OCI-LY3 (cell line): ENCODE results near the gene ARHGAP25.

ENCODE experiments used
- H2AFZ ChIP-seq: fragments of 200-600, 300-600 bp; shearing (Covaris generic); 2 replicates; pipeline ENCODE4 v1.6.0; 2014; ENCODE audit warnings: antibody characterized with exemption, low read depth, low read length
- H3K27ac ChIP-seq: fragments of 200-600, 300-600 bp; sonication (generic); 2 replicates; pipeline ENCODE4 v1.5.1; 2014; ENCODE audit warnings: mild to moderate bottlenecking, low read length, moderate library complexity, mixed read lengths
- H3K27me3 ChIP-seq: fragments of 200-600, 300-600 bp; sonication (generic); 2 replicates; pipeline ENCODE4 v1.6.1; 2014; ENCODE audit warnings: low read depth, low read length, mixed read lengths
- H3K36me3 ChIP-seq: fragments of 200-600, 300-600 bp; sonication (generic); replicated peaks from 2 replicates; pipeline ENCODE3; 2014; ENCODE audit warnings: low read depth, low read length, mixed read lengths
- H3K4me1 ChIP-seq: fragments of 300-600, 200-600 bp; sonication (generic); 2 replicates; pipeline ENCODE4 v1.6.1; 2014; ENCODE audit warnings: low read length, mixed read lengths
- H3K4me2 ChIP-seq: fragments of 200-600, 300-600 bp; sonication (generic); 2 replicates; pipeline ENCODE4 v1.6.1; 2014; ENCODE audit warnings: low read length, mixed read lengths
- H3K4me3 ChIP-seq: fragments of 300-600, 200-600 bp; sonication (generic); 2 replicates; pipeline ENCODE4 v1.5.1; 2014; ENCODE audit warnings: antibody characterized with exemption, mild to moderate bottlenecking, low read length, moderate library complexity
- H3K79me2 ChIP-seq: fragments of 300-600, 200-600 bp; shearing (Covaris generic); 2 replicates; pipeline ENCODE4 v1.6.1; 2014; ENCODE audit warnings: mild to moderate bottlenecking, low read length, mixed read lengths
- H3K9ac ChIP-seq: fragments of 300-600, 200-600 bp; shearing (Covaris generic); 2 replicates; pipeline ENCODE4 v1.6.0; 2014; ENCODE audit warnings: mild to moderate bottlenecking, low read length, moderate library complexity
- H3K9me3 ChIP-seq: fragments of 200-600, 300-600 bp; shearing (Covaris generic); 2 replicates; pipeline ENCODE4 v1.6.1; 2014; ENCODE audit warnings: low read length, mixed read lengths; ENCODE audit not compliant: insufficient read depth
- H4K20me1 ChIP-seq: fragments of 200-600, 300-600 bp; sonication (generic); 2 replicates; pipeline ENCODE4 v1.6.1; 2016; ENCODE audit warnings: low read length, mixed read lengths; ENCODE audit not compliant: insufficient read depth
- EZH2phosphoT487 ChIP-seq: fragments of 200-600 bp; shearing (Covaris generic); IDR thresholded peaks from 2 replicates; pipeline ENCODE4 v1.6.1; 2018; ENCODE audit warnings: antibody characterized with exemption, mixed run types, low read depth
- TF ChIP-seq, protein P1 (sequence below): fragments of 200-600, 300-600 bp; sonication (generic); IDR thresholded peaks from 2 replicates; pipeline ENCODE4 v1.5.1; 2014; ENCODE audit warnings: antibody characterized with exemption, low read length, low read depth

ARHGAP25 gene

GRCh38 chr2:68706637-68707036, 28.0 kb upstream of the ARHGAP25 start:
- Histone ChIP-seq H3K27ac (no peak overlapping the region), H4K20me1 (no peaks in the 10 kb centered on the region)

GRCh38 chr2:68708629-68709028, 26.0 kb upstream of the ARHGAP25 start:
- no peak overlapping the region for H3K9ac ChIP-seq
- no peak overlapping the region for H3K4me2 ChIP-seq
- peaks cover 25% of the 10 kb centered on the region for H3K4me1 ChIP-seq
- no peaks in the 10 kb centered on the region for H3K79me2 ChIP-seq
- TF ChIP-seq, protein P1, sequence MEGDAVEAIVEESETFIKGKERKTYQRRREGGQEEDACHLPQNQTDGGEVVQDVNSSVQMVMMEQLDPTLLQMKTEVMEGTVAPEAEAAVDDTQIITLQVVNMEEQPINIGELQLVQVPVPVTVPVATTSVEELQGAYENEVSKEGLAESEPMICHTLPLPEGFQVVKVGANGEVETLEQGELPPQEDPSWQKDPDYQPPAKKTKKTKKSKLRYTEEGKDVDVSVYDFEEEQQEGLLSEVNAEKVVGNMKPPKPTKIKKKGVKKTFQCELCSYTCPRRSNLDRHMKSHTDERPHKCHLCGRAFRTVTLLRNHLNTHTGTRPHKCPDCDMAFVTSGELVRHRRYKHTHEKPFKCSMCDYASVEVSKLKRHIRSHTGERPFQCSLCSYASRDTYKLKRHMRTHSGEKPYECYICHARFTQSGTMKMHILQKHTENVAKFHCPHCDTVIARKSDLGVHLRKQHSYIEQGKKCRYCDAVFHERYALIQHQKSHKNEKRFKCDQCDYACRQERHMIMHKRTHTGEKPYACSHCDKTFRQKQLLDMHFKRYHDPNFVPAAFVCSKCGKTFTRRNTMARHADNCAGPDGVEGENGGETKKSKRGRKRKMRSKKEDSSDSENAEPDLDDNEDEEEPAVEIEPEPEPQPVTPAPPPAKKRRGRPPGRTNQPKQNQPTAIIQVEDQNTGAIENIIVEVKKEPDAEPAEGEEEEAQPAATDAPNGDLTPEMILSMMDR, result no peak
- no peak for TF ChIP-seq EZH2phosphoT487
- H2AFZ ChIP-seq, result no peak overlapping the region
- no peaks in the 10 kb centered on the region for H3K9me3 ChIP-seq
- H3K27me3 ChIP-seq, result no peaks in the 10 kb centered on the region
- no peak overlapping the region for H3K4me3 ChIP-seq
- H4K20me1 ChIP-seq, result no peaks in the 10 kb centered on the region
- H3K27ac ChIP-seq, result no peak overlapping the region
- no peaks in the 10 kb centered on the region for H3K36me3 ChIP-seq

More at GRCh38 chr2:68706637-68707036, 28.0 kb upstream of the ARHGAP25 start:
- H3K9me3 ChIP-seq, result no peaks in the 10 kb centered on the region
- H2AFZ ChIP-seq, result no peak overlapping the region
- peaks cover 24% of the 10 kb centered on the region for H3K4me1 ChIP-seq
- H3K4me2 ChIP-seq, result no peak overlapping the region
- no peak overlapping the region for H3K4me3 ChIP-seq
- no peak overlapping the region for H3K9ac ChIP-seq
- H3K27me3 ChIP-seq, result no peaks in the 10 kb centered on the region
- no peak for TF ChIP-seq EZH2phosphoT487
- TF ChIP-seq, protein P1, result no peak
- H3K79me2 ChIP-seq, result no peaks in the 10 kb centered on the region
- no peaks in the 10 kb centered on the region for H3K36me3 ChIP-seq

GRCh38 chr2:68709421-68709911, 25.1 kb upstream of the ARHGAP25 start:
- H3K36me3 ChIP-seq, result no peaks in the 10 kb centered on the region
- H3K79me2 ChIP-seq, result no peaks in the 10 kb centered on the region
- H3K27ac ChIP-seq, result peak overlapping the region; percentile 90
- TF ChIP-seq EZH2phosphoT487, result no peak
- TF ChIP-seq, protein P1, result peak; percentile 89
- peak overlapping the region; percentile 16 for H3K4me3 ChIP-seq
- peak overlapping the region; percentile 70 for H3K9ac ChIP-seq
- H3K4me2 ChIP-seq, result peak overlapping the region; percentile 60
- H4K20me1 ChIP-seq, result no peaks in the 10 kb centered on the region
- H3K27me3 ChIP-seq, result no peaks in the 10 kb centered on the region
- peaks cover 33% of the 10 kb centered on the region for H3K4me1 ChIP-seq
- H2AFZ ChIP-seq, result peak overlapping the region; percentile 68
- no peaks in the 10 kb centered on the region for H3K9me3 ChIP-seq

DNA sequence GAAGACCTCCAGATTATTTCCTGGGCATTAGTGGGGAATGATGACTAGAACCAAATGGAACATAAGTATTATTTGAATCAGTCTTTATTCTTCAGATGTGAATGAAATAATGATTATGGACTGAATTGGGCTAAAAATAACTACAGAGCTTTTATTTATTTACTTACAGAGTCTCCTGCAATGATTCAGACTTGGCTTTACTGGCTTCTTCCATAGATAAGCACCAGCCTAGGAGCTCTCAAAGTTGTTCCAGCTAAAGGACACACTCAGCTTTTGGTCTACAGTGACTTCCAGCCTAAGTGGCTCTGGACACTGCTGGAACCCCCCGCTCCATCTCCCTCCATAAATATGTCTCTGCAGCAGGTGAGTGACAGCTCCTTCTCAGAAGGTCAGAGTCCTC, 24.3 kb upstream of the ARHGAP25 start:
- H3K4me3 ChIP-seq, result peak overlapping the region; percentile 29; the same call in 1 of the 2 replicates
- H3K4me1 ChIP-seq, result peaks cover 42% of the 10 kb centered on the region
- peak overlapping the region; percentile 70 for H3K9ac ChIP-seq
- TF ChIP-seq, protein P1, result no peak
- no peak for TF ChIP-seq EZH2phosphoT487
- peak overlapping the region; percentile 75; the same call in 1 of the 2 replicates for H2AFZ ChIP-seq
- H4K20me1 ChIP-seq, result no peaks in the 10 kb centered on the region
- no peaks in the 10 kb centered on the region for H3K9me3 ChIP-seq
- no peaks in the 10 kb centered on the region for H3K79me2 ChIP-seq
- H3K27ac ChIP-seq, result peak overlapping the region; percentile 90
- H3K36me3 ChIP-seq, result no peaks in the 10 kb centered on the region
- H3K4me2 ChIP-seq, result peak overlapping the region; percentile 60
- H3K27me3 ChIP-seq, result no peaks in the 10 kb centered on the region
